NCI-H226 (cell line): ENCODE measurements around the gene NLN.
A peak's percentile ranks its signal among the peaks of the same experiment; 100 is the strongest.
"Not testable (repeated sequence)": the region's sequence is repeated elsewhere in the genome, so short reads cannot be mapped to it uniquely, and the experiment has no call there.

Source experiments
- DNase-seq: peaks from one replicate; pipeline ENCODE4 v3.0.0-alpha.2; 2015

NLN gene

GRCh38 chr5:65835191-65835590, 113.2 kb downstream of the NLN start:
- DNase-seq: no peak

- peak; percentile 76 for DNase-seq
Observed at GRCh38 chr5:65837139-65837538, 115.1 kb downstream of the NLN start.

- not testable (repeated sequence) for DNase-seq
Observed at GRCh38 chr5:65839170-65839569, 117.2 kb downstream of the NLN start.

- no peak for DNase-seq
Observed at GRCh38 chr5:65840071-65840470, 118.1 kb downstream of the NLN start.

GRCh38 chr5:65844763-65845162, 122.8 kb downstream of the NLN start:
- not testable (repeated sequence) for DNase-seq

DNA sequence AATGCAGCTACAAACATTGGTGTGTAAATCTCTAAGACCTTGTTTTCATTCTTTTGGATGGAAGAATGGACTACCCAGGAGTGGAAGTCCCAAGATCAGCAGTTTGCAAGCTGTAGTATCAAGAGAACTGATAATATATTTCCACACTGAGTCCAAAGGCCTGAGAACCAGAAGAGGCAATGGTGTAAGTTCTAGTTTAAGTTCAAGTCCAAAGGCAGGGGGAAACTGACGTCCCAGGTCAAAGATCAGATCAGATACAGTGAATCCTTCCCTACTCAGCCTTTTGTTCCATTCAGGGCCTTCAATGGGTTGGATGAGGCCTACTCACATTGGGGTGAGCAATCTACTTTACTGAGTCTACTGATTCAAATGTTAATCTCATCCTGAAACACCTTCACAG, 124.1 kb downstream of the NLN start:
- no peak for DNase-seq

GRCh38 chr5:65847019-65847418, 125.0 kb downstream of the NLN start:
- DNase-seq: not testable (repeated sequence)

- not testable (repeated sequence) for DNase-seq
Observed at GRCh38 chr5:65849918-65850317, 127.9 kb downstream of the NLN start.

GRCh38 chr5:65854925-65855324, 132.9 kb downstream of the NLN start:
- no peak for DNase-seq

GRCh38 chr5:65855766-65856315, 133.8 kb downstream of the NLN start:
- no peak for DNase-seq

DNA sequence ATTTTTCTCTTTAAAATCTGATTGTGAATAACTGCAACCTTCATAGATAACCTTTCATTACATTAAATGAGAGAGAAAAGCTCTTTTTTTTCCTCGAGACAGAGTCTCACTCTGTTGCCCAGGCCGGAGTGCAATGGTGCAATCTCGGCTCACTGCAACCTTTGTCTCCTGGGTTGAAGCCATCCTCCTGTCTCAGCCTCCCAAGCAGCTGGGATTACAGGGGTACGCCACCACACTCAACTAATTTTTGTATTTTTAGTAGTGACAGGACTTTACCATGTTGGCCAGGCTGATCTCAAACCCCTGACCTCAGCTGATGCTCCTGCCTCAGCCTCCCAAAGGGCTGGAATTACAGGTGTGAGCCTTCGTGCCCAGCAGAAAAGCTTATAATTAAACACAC, 134.5 kb downstream of the NLN start:
- no peak for DNase-seq

DNA sequence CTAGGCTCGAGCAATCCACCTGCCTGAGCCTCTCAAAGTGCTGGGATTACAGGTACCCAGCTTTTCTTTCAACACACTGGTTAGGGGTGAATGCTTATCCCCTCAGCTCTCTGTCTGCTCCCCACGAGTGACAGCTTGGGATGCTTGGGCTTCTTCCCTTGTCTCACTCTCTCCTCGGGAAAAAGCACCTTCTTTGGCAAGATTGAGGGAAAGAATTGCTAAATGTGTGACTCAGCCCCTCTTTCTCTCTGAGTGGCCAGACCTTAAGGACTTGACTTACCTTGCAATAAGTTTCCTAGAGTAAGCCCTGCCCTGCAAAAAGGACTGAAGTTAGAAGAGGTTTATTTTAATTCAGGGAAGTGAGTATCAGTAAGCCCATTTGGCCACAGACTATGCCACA, 136.3 kb downstream of the NLN start:
- peak; percentile 15 for DNase-seq

- peak; percentile 91 for DNase-seq
Observed at GRCh38 chr5:65861830-65862241, 139.8 kb downstream of the NLN start.

DNA sequence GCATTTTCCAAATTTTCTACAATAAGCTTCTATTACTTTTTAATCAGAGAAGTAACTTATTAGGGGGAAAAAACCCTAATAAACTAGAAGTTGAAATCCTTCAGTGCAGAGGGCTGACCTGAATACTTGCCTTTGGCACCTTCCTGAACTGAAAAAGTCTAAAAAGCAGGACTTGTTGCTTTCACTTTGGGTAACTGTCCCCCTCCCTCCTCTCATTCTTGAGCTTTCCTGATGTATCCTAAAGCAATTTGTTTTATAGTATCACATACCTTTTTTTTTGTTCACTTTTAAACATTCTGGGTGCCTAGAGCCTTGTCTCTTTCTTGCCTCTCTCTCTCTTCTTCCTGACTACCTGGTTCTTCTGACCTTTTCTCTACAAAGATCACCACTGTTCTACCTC, 140.4 kb downstream of the NLN start:
- DNase-seq: no peak

DNA sequence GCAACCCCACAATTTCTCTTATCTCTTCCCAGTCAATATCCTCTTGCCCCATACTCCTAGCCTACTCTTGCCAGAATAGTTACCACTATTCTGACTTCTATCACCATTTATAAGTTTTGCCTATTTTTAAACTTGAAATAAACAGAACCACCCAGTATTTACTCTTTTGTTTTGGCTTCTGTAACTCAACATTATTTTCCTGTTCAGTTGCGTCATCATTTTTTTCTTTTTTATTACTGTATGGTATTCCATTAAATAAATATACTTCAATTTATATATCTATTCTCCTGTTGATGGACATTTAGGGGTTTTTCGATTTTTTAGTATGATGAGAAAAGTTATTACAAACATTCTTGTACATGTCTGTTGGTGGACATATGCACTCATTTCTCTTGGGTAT, 141.7 kb downstream of the NLN start:
- no peak for DNase-seq

DNA sequence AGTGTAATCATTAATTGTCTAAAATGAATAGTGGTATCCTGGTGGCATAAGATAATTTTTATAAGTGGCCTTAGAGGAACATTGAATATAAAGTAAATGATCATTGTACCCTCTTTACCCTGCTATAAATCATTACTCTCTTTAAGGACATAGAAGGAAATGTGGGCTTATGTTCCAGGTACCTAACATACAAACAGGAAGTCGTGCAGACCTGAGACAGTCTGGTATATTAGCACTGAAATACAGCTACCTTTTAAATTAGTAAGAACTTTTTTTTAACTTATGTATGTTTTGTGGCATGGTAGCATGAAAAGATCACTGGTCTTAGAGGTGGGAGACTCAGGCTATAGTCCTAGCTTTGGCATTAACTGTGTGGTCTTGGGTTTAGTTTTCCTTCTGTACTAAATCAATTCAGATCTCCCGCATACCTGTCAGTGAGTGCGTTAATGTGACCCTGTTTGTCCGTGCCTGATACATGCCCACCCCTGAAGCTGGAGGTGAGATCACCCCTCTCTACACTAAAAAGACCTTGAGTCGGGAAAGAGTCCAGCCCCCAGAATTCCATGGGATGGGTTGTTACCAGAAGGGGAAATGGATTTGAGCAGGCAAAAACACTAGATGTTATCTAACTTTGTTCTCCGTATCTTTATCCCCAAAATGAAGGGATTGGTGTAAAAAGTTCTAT, 145.0 kb downstream of the NLN start:
- no peak for DNase-seq

DNA sequence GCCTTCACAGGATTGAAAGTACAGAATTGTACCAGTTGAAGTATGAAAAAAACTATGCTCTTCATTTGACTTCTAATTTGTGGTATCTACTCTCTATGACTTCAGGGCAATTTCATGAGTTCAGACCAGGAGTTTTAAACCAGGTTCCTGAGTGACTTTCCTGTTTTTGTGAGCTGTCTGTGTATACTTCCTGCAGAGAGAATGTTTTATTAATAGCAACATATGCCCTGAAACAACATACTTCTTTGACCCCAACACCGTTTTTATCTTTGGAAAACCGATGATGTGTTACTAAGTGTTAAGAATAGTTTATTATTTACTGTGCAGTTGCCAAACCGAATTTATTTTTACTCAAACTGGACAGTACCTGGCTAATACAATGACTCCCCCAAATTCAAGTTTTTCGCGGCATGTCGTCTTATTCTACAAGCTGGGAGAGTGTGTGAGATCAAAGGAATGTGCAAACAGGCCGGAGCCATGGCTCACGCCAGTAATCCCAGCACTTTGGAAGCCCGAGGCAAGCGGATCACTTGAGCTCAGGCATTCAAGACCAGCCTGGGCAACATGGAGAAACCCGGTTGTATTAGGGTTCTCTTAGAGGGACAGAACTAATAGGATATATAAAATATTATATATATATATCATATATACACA, 145.7 kb downstream of the NLN start:
- DNase-seq: peak; percentile 34

DNA sequence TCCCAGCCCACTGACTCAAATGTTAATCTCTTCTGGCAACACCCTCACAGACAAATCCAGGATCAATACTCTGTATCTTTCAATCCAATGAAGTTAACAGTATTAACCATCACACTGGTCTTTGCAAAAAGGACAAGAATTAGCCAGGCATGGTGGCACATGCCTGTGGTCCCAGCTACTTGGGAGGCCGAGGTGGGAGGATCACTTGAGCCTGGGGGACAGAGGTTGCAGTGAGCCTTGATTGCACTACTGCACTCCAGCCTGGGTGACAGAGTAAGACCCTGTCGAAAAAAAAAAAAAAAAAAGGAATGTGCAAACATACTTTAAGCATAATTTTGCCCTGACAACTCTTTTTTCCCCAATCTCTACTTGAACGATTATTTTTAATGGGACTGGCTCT, 146.5 kb downstream of the NLN start:
- no peak for DNase-seq

DNA sequence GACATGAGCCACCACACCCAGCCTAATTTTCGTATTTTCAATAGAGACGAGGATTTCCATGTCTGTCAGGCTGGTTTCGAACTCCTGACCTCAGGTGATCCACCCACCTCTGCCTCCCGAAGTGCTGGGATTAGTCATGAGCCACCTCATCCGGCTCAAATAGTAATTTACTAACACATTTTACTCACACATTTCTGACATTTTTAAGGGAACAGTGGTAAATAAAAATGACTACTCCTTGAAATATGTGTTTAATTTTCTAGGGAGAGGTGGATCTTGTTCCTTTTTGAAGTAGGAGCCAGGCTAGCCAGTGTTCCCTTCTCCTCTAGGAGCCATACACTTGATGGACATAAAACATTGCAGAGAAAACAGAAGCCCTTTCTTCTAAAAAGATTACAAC, 149.2 kb downstream of the NLN start:
- peak; percentile 81 for DNase-seq

DNA sequence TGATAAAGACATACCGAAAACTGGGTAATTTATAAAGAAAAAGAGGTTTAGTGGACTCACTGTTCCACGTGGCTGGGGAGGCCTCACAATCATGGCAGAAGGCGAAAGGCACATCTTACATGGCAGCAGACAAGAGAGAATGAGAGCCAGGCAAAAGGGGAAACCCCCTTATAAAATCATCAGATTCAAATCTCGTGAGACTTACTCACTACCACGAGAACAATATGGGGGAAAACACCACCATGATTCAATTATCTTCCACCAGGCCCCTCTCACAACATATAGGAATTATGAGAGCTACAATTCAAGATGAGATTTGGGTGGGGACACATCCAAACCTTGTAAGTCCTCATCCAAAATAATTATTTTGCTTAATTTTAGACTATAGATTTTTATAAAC, 149.8 kb downstream of the NLN start:
- DNase-seq: not testable (repeated sequence)

DNA sequence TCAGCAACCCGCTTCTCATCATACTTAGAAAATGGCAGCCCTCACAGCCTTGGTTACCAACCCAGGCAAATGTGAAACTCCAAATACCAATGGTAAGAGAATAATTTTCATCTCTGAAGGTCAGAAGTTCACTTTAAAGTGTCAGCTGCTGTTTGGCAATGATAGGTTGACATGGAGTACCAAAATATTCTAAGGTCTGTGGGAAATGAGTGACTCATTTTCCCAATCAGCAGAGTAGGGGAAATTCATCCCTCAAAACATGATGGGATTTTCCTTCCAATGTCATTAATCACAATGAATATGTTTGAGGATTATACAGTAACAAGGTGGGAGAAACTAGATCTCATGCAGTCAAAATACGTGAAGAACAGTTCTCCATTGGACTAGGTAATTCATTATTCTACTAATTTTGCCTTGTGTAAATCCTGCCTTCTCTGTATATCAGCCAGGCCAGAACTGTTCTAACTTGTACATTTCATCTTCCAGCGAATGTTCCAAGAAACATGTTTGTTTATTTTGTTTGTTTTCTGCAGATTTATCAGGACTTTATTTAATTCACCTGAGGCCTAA, 151.3 kb downstream of the NLN start:
- peak; percentile 68 for DNase-seq

DNA sequence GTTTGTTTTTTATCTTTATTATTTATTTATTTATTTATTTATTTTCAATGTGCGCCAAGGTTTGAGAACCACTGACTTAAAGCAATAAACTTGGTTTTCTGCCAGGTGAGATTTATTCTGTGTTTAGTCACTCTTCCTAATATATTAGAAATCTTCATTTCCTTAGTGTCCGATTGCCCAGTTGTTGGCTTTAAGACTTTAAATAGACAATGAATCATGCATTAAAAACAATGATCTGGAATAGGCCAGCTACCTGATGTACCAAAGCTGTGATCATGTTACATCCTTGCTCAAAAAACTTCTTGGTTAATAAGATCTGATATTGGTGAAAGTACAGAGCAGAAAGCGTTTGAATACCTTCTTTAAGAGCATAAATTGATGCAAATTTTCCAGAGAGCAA, 152.2 kb downstream of the NLN start:
- no peak for DNase-seq

DNA sequence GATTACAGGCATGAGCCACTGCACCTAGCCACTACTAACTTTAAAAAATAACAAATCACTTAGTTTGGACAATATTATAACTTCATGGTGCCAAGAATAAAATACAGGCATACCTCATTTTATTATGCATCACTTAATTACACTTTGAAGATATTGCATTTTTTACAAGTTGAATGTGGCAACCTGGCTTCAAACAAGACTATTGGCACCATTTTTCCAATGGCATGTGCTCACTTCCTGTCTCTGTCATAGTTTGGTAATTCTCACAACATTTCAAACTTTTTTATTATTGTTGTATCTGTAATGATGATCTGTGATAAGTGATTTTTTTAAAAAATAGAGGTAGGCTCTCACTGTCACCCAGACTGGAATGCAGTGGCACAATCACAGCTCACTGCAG, 154.5 kb downstream of the NLN start:
- no peak for DNase-seq

DNA sequence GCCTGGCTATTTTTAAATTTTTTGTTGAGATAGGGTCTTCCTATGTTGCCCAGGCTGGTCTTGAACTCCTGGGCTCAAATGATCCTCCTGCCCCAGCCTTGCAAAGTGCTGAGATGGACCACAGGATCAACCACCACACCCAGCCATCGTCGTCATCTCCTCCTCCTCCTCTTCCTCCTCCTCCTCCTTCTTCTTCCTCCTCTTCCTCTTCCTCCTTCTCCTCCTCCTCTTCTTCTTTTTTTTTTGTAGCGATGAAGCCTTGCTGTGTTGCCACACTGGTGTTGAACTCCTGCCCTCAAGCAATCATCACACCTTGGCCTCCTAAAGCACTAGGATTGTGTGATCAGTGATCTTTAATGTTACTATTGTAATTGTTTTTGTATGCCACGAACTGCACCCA, 155.0 kb downstream of the NLN start:
- DNase-seq: no peak
